GM19043 (cell line): ENCODE data around the gene DNM3.
"Not testable (repeated sequence)": the region's sequence is repeated elsewhere in the genome, so short reads cannot be mapped to it uniquely, and the experiment has no call there.

Experiments used
- ATAC-seq: cut with Tn5 transposase; IDR thresholded peaks from one replicate; pipeline ENCODE4 v1.9.1; 2021; ENCODE audit warnings: low read depth; ENCODE audit not compliant: unreplicated experiment

DNM3 gene

GRCh38 chr1:172293429-172293828 is 452.1 kb downstream of the DNM3 start:
- no peak for ATAC-seq

GRCh38 chr1:172298141-172298540 is 456.8 kb downstream of the DNM3 start:
- ATAC-seq: no peak

GRCh38 chr1:172298911-172299310 is 457.6 kb downstream of the DNM3 start:
- no peak for ATAC-seq

GRCh38 chr1:172299515-172299914 is 458.2 kb downstream of the DNM3 start:
- ATAC-seq: no peak

- ATAC-seq: not testable (repeated sequence)
These were observed 466.2 kb downstream of the DNM3 start for GRCh38 chr1:172307508-172307907.

- ATAC-seq: no peak
These were observed 466.8 kb downstream of the DNM3 start for GRCh38 chr1:172308142-172308541.

- ATAC-seq: no peak
These were observed 467.3 kb downstream of the DNM3 start for GRCh38 chr1:172308577-172308976.

- no peak for ATAC-seq
These were observed 479.4 kb downstream of the DNM3 start for GRCh38 chr1:172320733-172321132.

GRCh38 chr1:172321451-172321850 is 480.2 kb downstream of the DNM3 start:
- ATAC-seq: no peak

GRCh38 chr1:172322219-172323061 is 481.1 kb downstream of the DNM3 start:
- no peak for ATAC-seq

GRCh38 chr1:172323686-172324085 is 482.4 kb downstream of the DNM3 start:
- no peak for ATAC-seq

- ATAC-seq: no peak
These were observed 482.8 kb downstream of the DNM3 start for GRCh38 chr1:172324086-172324485.

GRCh38 chr1:172324761-172325160 is 483.5 kb downstream of the DNM3 start:
- no peak for ATAC-seq

GRCh38 chr1:172325531-172325930 is 484.2 kb downstream of the DNM3 start:
- no peak for ATAC-seq

GRCh38 chr1:172326136-172326535 is 484.8 kb downstream of the DNM3 start:
- ATAC-seq: no peak

GRCh38 chr1:172328266-172328665 is 487.0 kb downstream of the DNM3 start:
- ATAC-seq: no peak

- ATAC-seq: no peak
These were observed 490.9 kb downstream of the DNM3 start for GRCh38 chr1:172332230-172332629.

- ATAC-seq: no peak
These were observed 494.1 kb downstream of the DNM3 start for GRCh38 chr1:172335377-172335776.

GRCh38 chr1:172338295-172338735 is 497.0 kb downstream of the DNM3 start:
- ATAC-seq: peak; percentile 42

- ATAC-seq: no peak
These were observed 498.5 kb downstream of the DNM3 start for GRCh38 chr1:172339842-172340241.

GRCh38 chr1:172340520-172340919 is 499.2 kb downstream of the DNM3 start:
- ATAC-seq: no peak

- no peak for ATAC-seq
These were observed 500.4 kb downstream of the DNM3 start for GRCh38 chr1:172341697-172342096.
